ENCODE data around the gene ARID1A. TPM values are rescaled to one million over a fixed set of nuclear protein-coding genes. Genes with fewer than 3 reads are reported as not detected.
A peak's percentile ranks its signal among the peaks of the same experiment; 100 is the strongest.

ARID1A gene
- total and polyA plus RNA-seq, 9 of the 15 experiments (the other 6 are each of a cell fraction or from before 2014, with no cell fraction given): 8.3 to 88.3 (median 22.5) TPM

DNA sequence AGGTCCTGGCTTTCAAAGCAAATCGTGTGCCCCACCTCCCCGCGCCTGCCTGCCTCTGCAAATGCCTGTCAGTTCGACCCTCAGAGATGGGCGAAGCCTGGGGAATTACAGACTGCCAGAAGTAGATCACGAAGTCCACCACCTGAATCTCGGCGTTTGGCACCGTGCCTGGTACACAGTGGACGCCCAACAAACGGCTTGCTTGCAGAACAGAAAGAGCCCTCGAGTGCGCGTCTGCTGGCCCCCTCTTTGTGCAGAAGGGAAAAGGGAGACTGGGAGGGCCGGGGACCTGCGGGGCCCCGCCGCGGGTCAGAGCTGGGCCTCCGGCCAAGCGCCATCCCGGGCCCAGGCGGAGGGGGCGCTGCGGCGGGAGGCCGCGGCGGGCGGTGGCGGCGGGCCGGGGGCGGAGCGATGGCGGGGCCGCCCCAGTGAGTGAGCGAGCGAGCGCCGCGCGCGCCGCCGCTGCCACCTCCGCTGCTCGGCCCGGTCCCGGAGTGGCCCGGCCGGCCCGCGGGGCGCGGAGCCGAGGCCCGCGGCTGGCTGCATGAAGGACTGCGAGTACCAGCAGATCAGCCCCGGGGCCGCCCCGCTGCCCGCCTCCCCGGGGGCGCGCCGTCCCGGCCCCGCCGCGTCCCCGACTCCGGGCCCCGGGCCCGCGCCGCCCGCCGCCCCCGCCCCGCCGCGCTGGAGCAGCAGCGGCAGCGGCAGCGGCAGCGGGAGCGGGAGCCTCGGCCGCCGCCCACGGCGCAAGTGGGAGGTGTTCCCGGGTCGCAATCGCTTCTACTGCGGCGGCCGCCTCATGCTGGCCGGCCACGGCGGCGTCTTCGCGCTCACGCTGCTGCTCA lies 130.7 kb downstream of the ARID1A start, which contains the start of gene ZDHHC18 (continued):
- TF ChIP-seq, protein P1, sequence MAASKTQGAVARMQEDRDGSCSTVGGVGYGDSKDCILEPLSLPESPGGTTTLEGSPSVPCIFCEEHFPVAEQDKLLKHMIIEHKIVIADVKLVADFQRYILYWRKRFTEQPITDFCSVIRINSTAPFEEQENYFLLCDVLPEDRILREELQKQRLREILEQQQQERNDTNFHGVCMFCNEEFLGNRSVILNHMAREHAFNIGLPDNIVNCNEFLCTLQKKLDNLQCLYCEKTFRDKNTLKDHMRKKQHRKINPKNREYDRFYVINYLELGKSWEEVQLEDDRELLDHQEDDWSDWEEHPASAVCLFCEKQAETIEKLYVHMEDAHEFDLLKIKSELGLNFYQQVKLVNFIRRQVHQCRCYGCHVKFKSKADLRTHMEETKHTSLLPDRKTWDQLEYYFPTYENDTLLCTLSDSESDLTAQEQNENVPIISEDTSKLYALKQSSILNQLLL (CRISPR knock-in tag; IDR thresholded peaks at IDR 0.05; ENCODE audit: borderline replicate concordance): no peak
- TF ChIP-seq SP2 (IDR thresholded peaks at IDR 0.05; ENCODE audit: extremely low read depth, low read depth, low read length, poor library complexity, severe bottlenecking): peak; percentile 1
- no peak for TF ChIP-seq BRD4 (IDR thresholded peaks at IDR 0.05)
- TF ChIP-seq SRSF3 (IDR thresholded peaks at IDR 0.05; ENCODE audit: insufficient read depth, low read length): no peak
- TF ChIP-seq TAF1 (IDR thresholded peaks at IDR 0.05; ENCODE audit: control insufficient read depth, extremely low read depth, insufficient read depth, low read length, severe bottlenecking): peak; percentile 33
- TF ChIP-seq ZNF75A (CRISPR knock-in tag; IDR thresholded peaks at IDR 0.05): no peak
- no peak for TF ChIP-seq HIVEP1 (CRISPR knock-in tag; IDR thresholded peaks at IDR 0.05)
- TF ChIP-seq ZNF408 (CRISPR knock-in tag; IDR thresholded peaks at IDR 0.05; ENCODE audit: low read depth): no peak
- no peak for TF ChIP-seq TAL1 (IDR thresholded peaks at IDR 0.05)
- no peak for TF ChIP-seq FUS (optimal IDR thresholded peaks at IDR 0.05; ENCODE audit: low read depth, low read length)
- TF ChIP-seq ZNF12 (CRISPR knock-in tag; IDR thresholded peaks at IDR 0.05): no peak
- TF ChIP-seq, protein P2, sequence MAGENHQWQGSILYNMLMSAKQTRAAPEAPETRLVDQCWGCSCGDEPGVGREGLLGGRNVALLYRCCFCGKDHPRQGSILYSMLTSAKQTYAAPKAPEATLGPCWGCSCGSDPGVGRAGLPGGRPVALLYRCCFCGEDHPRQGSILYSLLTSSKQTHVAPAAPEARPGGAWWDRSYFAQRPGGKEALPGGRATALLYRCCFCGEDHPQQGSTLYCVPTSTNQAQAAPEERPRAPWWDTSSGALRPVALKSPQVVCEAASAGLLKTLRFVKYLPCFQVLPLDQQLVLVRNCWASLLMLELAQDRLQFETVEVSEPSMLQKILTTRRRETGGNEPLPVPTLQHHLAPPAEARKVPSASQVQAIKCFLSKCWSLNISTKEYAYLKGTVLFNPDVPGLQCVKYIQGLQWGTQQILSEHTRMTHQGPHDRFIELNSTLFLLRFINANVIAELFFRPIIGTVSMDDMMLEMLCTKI (IDR thresholded peaks at IDR 0.05; ENCODE audit: partially characterized antibody): no peak
- TF ChIP-seq, protein P3, sequence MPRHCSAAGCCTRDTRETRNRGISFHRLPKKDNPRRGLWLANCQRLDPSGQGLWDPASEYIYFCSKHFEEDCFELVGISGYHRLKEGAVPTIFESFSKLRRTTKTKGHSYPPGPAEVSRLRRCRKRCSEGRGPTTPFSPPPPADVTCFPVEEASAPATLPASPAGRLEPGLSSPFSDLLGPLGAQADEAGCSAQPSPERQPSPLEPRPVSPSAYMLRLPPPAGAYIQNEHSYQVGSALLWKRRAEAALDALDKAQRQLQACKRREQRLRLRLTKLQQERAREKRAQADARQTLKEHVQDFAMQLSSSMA (CRISPR knock-in tag; IDR thresholded peaks at IDR 0.05): no peak
- no peak for TF ChIP-seq NCOA2 (IDR thresholded peaks at IDR 0.05; ENCODE audit: partially characterized antibody in 2 of 2)
- no peak for TF ChIP-seq NCOA6 (IDR thresholded peaks at IDR 0.05)
- TF ChIP-seq TCF3 (CRISPR knock-in tag; IDR thresholded peaks at IDR 0.05): no peak
- TF ChIP-seq, protein P4, sequence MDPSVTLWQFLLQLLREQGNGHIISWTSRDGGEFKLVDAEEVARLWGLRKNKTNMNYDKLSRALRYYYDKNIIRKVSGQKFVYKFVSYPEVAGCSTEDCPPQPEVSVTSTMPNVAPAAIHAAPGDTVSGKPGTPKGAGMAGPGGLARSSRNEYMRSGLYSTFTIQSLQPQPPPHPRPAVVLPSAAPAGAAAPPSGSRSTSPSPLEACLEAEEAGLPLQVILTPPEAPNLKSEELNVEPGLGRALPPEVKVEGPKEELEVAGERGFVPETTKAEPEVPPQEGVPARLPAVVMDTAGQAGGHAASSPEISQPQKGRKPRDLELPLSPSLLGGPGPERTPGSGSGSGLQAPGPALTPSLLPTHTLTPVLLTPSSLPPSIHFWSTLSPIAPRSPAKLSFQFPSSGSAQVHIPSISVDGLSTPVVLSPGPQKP (CRISPR knock-in tag; IDR thresholded peaks at IDR 0.05): no peak
- TF ChIP-seq ZNF586 (CRISPR knock-in tag; conservative IDR thresholded peaks at IDR 0.05): no peak
- no peak for TF ChIP-seq NFRKB (IDR thresholded peaks at IDR 0.05; ENCODE audit: low read depth)
- peak; percentile 72 for TF ChIP-seq PHF20 (IDR thresholded peaks at IDR 0.05; ENCODE audit: partially characterized antibody)
- TF ChIP-seq TRIM28 (IDR thresholded peaks at IDR 0.05): no peak

All from K562 (cell line).